SHP77 (cell line): ENCODE measurements around the gene CYP11A1.
"Not testable (repeated sequence)": the region's sequence is repeated elsewhere in the genome, so short reads cannot be mapped to it uniquely, and the experiment has no call there.

Source experiments
- DNase-seq, 2 experiments: peaks; one replicate each; lab custom pipeline; 2025; lab: John Stamatoyannopoulos, UW

Gene CYP11A1

GRCh38 chr15:74400915-74401757 lies 33.7 kb upstream of the CYP11A1 start:
- DNase-seq: no peak

- no peak for DNase-seq
Observed at GRCh38 chr15:74400313-74400860, 32.9 kb upstream of the CYP11A1 start.

GRCh38 chr15:74399511-74400312 lies 32.3 kb upstream of the CYP11A1 start:
- no peak for DNase-seq

- no peak for DNase-seq
Observed at GRCh38 chr15:74399100-74399499, 31.7 kb upstream of the CYP11A1 start.

- no peak for DNase-seq
Observed at GRCh38 chr15:74398183-74398582, 30.7 kb upstream of the CYP11A1 start.

GRCh38 chr15:74397239-74398068 lies 30.0 kb upstream of the CYP11A1 start:
- DNase-seq: no peak

- DNase-seq: no peak
Observed at GRCh38 chr15:74396445-74397238, 29.2 kb upstream of the CYP11A1 start.

GRCh38 chr15:74396146-74396438 lies 28.6 kb upstream of the CYP11A1 start:
- no peak for DNase-seq

- no peak for DNase-seq
Observed at GRCh38 chr15:74395319-74396145, 28.1 kb upstream of the CYP11A1 start.

GRCh38 chr15:74394090-74394846 lies 26.8 kb upstream of the CYP11A1 start:
- DNase-seq: no peak

GRCh38 chr15:74393423-74393822 lies 26.0 kb upstream of the CYP11A1 start:
- no peak for DNase-seq

- no peak for DNase-seq
Observed at GRCh38 chr15:74392902-74393301, 25.5 kb upstream of the CYP11A1 start.

GRCh38 chr15:74392451-74392830 lies 25.0 kb upstream of the CYP11A1 start:
- no peak for DNase-seq

- DNase-seq: no peak
Observed at GRCh38 chr15:74391582-74392450, 24.4 kb upstream of the CYP11A1 start.

- no peak for DNase-seq
Observed at GRCh38 chr15:74390647-74391288, 23.3 kb upstream of the CYP11A1 start.

- DNase-seq: not testable (repeated sequence)
Observed at GRCh38 chr15:74390049-74390646, 22.7 kb upstream of the CYP11A1 start.

GRCh38 chr15:74389241-74390048 lies 22.0 kb upstream of the CYP11A1 start:
- DNase-seq: no peak
